Measurements from ENCODE around the gene SBF2.

The SBF2 gene

DNA sequence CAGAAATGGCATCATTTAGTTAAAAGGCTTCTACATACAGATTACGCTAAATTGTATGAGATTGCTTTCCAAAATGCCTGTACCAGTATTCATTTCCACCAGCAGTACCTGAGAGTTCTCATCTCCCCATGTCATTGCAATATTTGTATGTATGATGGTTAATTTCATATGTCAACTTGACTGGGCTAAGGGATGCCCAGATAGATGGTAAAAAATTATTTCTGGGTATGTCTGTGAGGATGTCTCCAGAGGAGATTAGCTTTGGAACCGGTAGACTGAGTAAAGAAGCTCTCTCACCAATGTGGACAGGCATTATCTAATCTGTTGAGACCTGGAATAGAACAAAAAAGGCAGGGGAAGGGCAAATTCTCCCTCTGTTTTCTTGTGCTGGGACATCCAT is 17.8 kb upstream of the SBF2 start:
- Histone ChIP-seq H3F3A (ENCODE audit: insufficient read depth) (no peaks in the 10 kb centered on the region), H3K27me3 (ENCODE audit: low read length) (no peaks in the 10 kb centered on the region), H2AFZ (ENCODE audit: low read depth, low read length, severe bottlenecking) (no peak overlapping the region), H3K4me3 (ENCODE audit: insufficient read depth, low read length, poor library complexity, severe bottlenecking) (no peak overlapping the region), H3K4me2 (ENCODE audit: low read depth, low read length, poor library complexity, severe bottlenecking) (no peak overlapping the region), H3K79me2 (ENCODE audit: insufficient read depth, low read length) (no peaks in the 10 kb centered on the region), H3K27ac (ENCODE audit: low read depth, low read length) (no peak overlapping the region), H3K9me3 (ENCODE audit: insufficient read depth, low read length) (no peaks in the 10 kb centered on the region), H4K20me1 (ENCODE audit: low read depth, low read length) (no peaks in the 10 kb centered on the region), H3K36me3 (ENCODE audit: low read length) (no peaks in the 10 kb centered on the region), H3K9me2 (replicated peaks; ENCODE audit: insufficient read depth, low read length) (no peaks in the 10 kb centered on the region), H3K9ac (ENCODE audit: low read length) (no peak overlapping the region)
- TF ChIP-seq, protein P1, sequence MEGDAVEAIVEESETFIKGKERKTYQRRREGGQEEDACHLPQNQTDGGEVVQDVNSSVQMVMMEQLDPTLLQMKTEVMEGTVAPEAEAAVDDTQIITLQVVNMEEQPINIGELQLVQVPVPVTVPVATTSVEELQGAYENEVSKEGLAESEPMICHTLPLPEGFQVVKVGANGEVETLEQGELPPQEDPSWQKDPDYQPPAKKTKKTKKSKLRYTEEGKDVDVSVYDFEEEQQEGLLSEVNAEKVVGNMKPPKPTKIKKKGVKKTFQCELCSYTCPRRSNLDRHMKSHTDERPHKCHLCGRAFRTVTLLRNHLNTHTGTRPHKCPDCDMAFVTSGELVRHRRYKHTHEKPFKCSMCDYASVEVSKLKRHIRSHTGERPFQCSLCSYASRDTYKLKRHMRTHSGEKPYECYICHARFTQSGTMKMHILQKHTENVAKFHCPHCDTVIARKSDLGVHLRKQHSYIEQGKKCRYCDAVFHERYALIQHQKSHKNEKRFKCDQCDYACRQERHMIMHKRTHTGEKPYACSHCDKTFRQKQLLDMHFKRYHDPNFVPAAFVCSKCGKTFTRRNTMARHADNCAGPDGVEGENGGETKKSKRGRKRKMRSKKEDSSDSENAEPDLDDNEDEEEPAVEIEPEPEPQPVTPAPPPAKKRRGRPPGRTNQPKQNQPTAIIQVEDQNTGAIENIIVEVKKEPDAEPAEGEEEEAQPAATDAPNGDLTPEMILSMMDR (IDR thresholded peaks at IDR 0.05; ENCODE audit: insufficient read depth, low read length, poor library complexity, severe bottlenecking): no peak
- TF ChIP-seq EZH2phosphoT487 (conservative IDR thresholded peaks at IDR 0.05; ENCODE audit: low read length): no peak

DNA sequence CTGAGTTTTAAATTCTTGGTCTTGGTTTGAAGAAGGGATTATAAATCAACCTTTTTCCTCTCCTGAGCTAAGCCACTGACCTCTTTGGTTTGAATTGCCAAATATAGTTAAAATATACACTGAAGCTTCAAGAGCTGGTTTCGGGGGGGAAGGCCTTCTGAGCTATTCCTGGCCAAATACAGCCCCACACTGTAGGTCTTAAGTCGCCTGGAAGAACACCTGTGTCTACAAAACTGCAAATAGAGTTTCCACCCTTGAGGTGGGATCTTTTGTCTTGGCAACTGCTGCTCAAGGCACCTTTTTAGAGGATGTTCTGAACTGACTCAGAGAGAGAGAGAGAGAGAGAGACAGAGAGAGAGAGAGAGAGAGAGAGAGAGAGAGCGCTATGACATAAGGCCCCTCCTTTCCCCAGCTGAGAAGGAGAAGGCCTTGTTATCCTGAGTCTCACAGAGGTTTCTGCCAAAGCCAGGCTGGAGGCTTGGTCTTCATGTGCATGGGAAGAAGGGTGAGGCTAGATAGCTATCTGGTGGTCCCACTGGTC is 16.4 kb upstream of the SBF2 start:
- Histone ChIP-seq H3K36me3 (ENCODE audit: low read length) (no peaks in the 10 kb centered on the region), H3K27me3 (ENCODE audit: low read length) (no peaks in the 10 kb centered on the region), H3K27ac (ENCODE audit: low read depth, low read length) (peak overlapping the region; percentile 12; the same call in 1 of the 2 replicates)

DNA sequence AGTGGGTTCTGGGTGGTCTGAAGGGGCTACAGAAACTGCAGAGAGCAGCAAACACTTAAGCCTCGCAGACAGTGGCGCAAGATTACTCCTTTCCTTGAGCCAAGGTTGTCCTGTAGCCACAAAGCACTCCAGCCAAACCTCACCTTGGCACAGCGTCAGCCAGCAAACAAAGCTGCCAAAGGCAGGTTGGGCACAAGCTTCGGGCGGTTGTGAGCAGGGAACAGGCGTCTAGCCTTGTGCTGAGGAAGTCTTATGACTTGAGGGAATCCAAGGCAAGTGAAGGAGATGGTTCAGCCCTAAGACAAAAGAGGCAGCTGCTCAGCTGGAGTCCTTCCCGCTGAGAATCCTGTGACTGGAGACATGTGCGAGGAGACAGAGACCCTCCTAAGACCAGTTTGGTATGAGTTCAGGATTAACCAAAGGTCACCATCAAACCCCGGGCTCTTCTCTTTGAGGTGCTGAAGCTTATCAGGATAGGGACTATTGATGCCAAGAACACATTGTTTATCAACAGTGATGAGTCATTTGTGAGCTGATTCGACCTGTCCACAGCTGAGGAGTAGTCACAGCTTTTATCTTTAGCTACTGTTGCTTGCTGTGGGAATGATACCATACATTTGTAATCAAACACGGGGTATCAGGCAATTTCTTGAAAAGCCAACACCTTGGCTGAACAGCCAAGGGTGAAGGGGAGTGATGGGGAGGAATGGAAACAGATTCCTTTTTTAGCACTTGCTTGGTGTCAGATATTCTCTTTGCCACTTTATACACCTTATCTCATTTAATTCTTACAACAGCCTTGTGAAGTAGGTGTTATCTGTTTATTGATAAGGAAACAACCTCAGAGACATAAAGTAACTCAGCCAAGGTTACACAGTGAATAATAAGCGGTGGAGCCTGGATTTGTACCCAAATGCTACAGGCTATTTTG is 15.4 kb upstream of the SBF2 start:
- no peaks in the 10 kb centered on the region for H4K20me1 ChIP-seq (ENCODE audit: low read depth, low read length)
- peak overlapping the region; percentile 12; the same call in 1 of the 2 replicates for H3K27ac ChIP-seq (ENCODE audit: low read depth, low read length)
- H3K4me2 ChIP-seq (ENCODE audit: low read depth, low read length, poor library complexity, severe bottlenecking): peak overlapping the region; percentile 27
- H3K9ac ChIP-seq (ENCODE audit: low read length): no peak overlapping the region
- H3K9me3 ChIP-seq (ENCODE audit: insufficient read depth, low read length): no peaks in the 10 kb centered on the region
- no peaks in the 10 kb centered on the region for H3K9me2 ChIP-seq (replicated peaks; ENCODE audit: insufficient read depth, low read length)
- no peak overlapping the region for H2AFZ ChIP-seq (ENCODE audit: low read depth, low read length, severe bottlenecking)
- TF ChIP-seq EZH2phosphoT487 (conservative IDR thresholded peaks at IDR 0.05; ENCODE audit: low read length): no peak
- TF ChIP-seq, protein P1 (IDR thresholded peaks at IDR 0.05; ENCODE audit: insufficient read depth, low read length, poor library complexity, severe bottlenecking): no peak
- no peak overlapping the region for H3K4me3 ChIP-seq (ENCODE audit: insufficient read depth, low read length, poor library complexity, severe bottlenecking)
- H3K79me2 ChIP-seq (ENCODE audit: insufficient read depth, low read length): no peaks in the 10 kb centered on the region
- H3K27me3 ChIP-seq (ENCODE audit: low read length): no peaks in the 10 kb centered on the region
- no peaks in the 10 kb centered on the region for H3K36me3 ChIP-seq (ENCODE audit: low read length)
- no peaks in the 10 kb centered on the region for H3F3A ChIP-seq (ENCODE audit: insufficient read depth)

More for the DNA sequence above, 16.4 kb upstream of the SBF2 start:
- H3K9ac ChIP-seq (ENCODE audit: low read length): no peak overlapping the region
- no peak for TF ChIP-seq EZH2phosphoT487 (conservative IDR thresholded peaks at IDR 0.05; ENCODE audit: low read length)
- TF ChIP-seq, protein P1 (IDR thresholded peaks at IDR 0.05; ENCODE audit: insufficient read depth, low read length, poor library complexity, severe bottlenecking): no peak
- H3K79me2 ChIP-seq (ENCODE audit: insufficient read depth, low read length): no peaks in the 10 kb centered on the region
- H3K4me3 ChIP-seq (ENCODE audit: insufficient read depth, low read length, poor library complexity, severe bottlenecking): no peak overlapping the region
- H3F3A ChIP-seq (ENCODE audit: insufficient read depth): no peaks in the 10 kb centered on the region
- H3K4me2 ChIP-seq (ENCODE audit: low read depth, low read length, poor library complexity, severe bottlenecking): peak overlapping the region; percentile 27
- H3K9me3 ChIP-seq (ENCODE audit: insufficient read depth, low read length): no peaks in the 10 kb centered on the region
- no peaks in the 10 kb centered on the region for H3K9me2 ChIP-seq (replicated peaks; ENCODE audit: insufficient read depth, low read length)
- H4K20me1 ChIP-seq (ENCODE audit: low read depth, low read length): no peaks in the 10 kb centered on the region
- H2AFZ ChIP-seq (ENCODE audit: low read depth, low read length, severe bottlenecking): no peak overlapping the region

Measured in SU-DHL-6 (cell line).